Measurements from ENCODE around the gene HMCES. TPM values are rescaled to one million over a fixed set of nuclear protein-coding genes. Genes with fewer than 3 reads are reported as not detected.
"Not testable (repeated sequence)": the region's sequence is repeated elsewhere in the genome, so short reads cannot be mapped to it uniquely, and the experiment has no call there.

Gene HMCES
- total and polyA plus RNA-seq, 2 donors (not counting 1 experiment from before 2014, with no cell fraction given): 22.5 to 35.6 TPM

DNA sequence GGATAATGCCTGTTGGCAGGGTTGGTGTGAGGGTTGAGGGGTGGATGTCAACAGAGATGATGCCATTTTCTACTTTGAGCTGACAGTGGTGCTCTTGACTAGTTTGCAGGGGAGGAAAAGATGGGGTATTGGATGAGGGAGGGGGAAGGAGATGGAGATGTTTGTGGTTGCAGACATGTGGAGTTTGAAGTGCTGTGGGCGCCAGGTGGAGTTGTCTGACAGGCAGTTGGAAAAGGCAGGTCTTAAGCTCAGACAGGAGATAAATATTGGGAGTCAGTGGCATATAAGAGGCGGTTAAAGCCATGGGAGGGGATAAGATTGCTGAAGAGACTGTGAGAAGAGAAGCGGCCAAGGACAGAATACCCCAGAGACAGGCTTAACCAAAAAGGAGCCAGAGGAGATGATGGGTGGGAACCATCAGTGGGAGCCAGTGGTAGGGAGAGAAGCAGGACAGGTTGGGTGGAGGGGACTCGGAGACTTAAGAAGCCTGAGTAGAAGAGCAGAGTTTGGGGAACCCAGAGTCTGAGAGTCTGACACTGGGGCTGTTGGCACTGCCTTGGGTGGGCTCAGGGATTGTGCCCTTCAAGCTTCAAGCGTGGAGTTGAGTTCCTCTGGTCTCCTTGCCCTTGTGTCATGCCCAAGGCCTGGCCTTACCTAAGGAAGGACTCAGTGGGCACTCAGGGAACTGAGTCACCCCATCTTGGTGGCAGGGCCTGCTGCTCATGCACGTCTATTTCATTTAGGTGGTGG is 15.3 kb upstream of the HMCES start:
- CTCF ChIA-PET: interaction anchor here (1.0 kb wide), 1 partner anchor 18 kb away, joined by 6 read pairs; no protein-coding TSS in a partner anchor
- Mint-ChIP-seq H3K27me3 (no peaks in the 10 kb centered on the region), H3K4me1 (no peaks in the 10 kb centered on the region), H3K27ac (no peak overlapping the region), H3K9me3 (ENCODE audit: insufficient read depth) (no peaks in the 10 kb centered on the region), H3K4me3 (no peak overlapping the region)
- POLR2A ChIA-PET: no interaction called here
- peaks cover 33 to 85% of the 10 kb centered on the region in 2 experiments for H3K36me3 ChIP-seq (replicated peaks in 1 of 2; ENCODE audit: control extremely low read depth in 1 of 2, control insufficient read depth in 1 of 2, extremely low read depth in 1 of 2, insufficient read depth in 2 of 2, low read length in 1 of 2)
- no peak overlapping the region for H3K9ac ChIP-seq (ENCODE audit: low read length)
- 98% methylated on average over 6 of the region's 6 CpGs for WGBS (ENCODE audit: insufficient coverage)
- intact Hi-C loops (cut with micrococcal nuclease): no loop called here
- H3K9me3 ChIP-seq (ENCODE audit: control extremely low read depth in 1 of 3, control insufficient read depth in 2 of 3, insufficient read depth in 1 of 3, low read length in 2 of 3): no peaks in the 10 kb centered on the region
- no peak overlapping the region for H3K4me3 ChIP-seq (ENCODE audit: control extremely low read depth in 1 of 5, extremely low read depth in 1 of 5, insufficient read depth in 1 of 5, low read depth in 2 of 5, low read length in 4 of 5)
- no peak overlapping the region for H3K4me2 ChIP-seq (replicated peaks; ENCODE audit: low read depth, low read length, poor library complexity, severe bottlenecking)
- DNase-seq: no peak
- no peak for ATAC-seq (ENCODE audit: low read depth)
- H4K20me1 ChIP-seq (ENCODE audit: control insufficient read depth, insufficient read depth, low read length, poor library complexity, severe bottlenecking): peaks cover 18% of the 10 kb centered on the region
- H3K4me1 ChIP-seq (ENCODE audit: control insufficient read depth in 2 of 2, insufficient read depth in 2 of 2, low read length in 2 of 2): no peaks in the 10 kb centered on the region
- no peak overlapping the region for H2AFZ ChIP-seq (ENCODE audit: insufficient read depth, low read depth, low read length, poor library complexity, severe bottlenecking)
- H3K27ac ChIP-seq (ENCODE audit: low read length in 2 of 2): no peak overlapping the region
- TF ChIP-seq CTCF (IDR thresholded peaks at IDR 0.05) (no peak), EZH2 (IDR thresholded peaks at IDR 0.05; ENCODE audit: borderline replicate concordance, insufficient read depth, low read depth, low read length, poor library complexity, severe bottlenecking) (no peak)
- no peaks in the 10 kb centered on the region for H3K27me3 ChIP-seq (replicated peaks in 1 of 4; ENCODE audit: control extremely low read depth in 1 of 4, control insufficient read depth in 3 of 4, insufficient read depth in 4 of 4, low read length in 3 of 4)
- H3K79me2 ChIP-seq (ENCODE audit: control insufficient read depth, insufficient read depth, low read length): no peaks in the 10 kb centered on the region

DNA sequence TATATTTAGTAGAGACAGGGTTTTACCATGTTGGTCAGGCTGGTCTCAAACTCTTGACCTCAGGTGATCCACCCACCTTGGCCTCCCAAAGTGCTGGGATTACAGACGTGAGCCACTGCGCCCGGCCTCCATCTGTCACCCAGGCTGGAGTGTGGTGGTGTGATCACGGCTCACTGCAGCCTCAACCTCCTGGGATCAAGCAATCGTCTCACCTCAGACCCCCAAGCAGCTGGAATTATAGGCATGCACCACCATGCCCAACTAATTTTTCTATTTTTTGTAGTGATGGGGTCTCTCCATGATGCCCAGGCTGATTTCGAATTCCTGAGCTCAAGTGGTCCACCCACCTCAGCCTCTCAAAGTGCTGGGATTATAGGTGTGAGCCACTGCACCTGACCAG is 13.7 kb upstream of the HMCES start:
- H3K79me2 ChIP-seq (ENCODE audit: control insufficient read depth, insufficient read depth, low read length); POLR2A ChIA-PET: not testable (repeated sequence)
- CTCF ChIA-PET: interaction anchor here (1.3 kb wide), 1 partner anchor 295 kb away, joined by 3 read pairs; no protein-coding TSS in a partner anchor

More for the DNA sequence above, 13.7 kb upstream of the HMCES start:
- H3K4me1 ChIP-seq (ENCODE audit: control insufficient read depth in 2 of 2, insufficient read depth in 2 of 2, low read length in 2 of 2); H3K9ac ChIP-seq (ENCODE audit: low read length); H3K27ac Mint-ChIP-seq; H3K4me3 ChIP-seq (ENCODE audit: control extremely low read depth in 1 of 5, extremely low read depth in 1 of 5, insufficient read depth in 1 of 5, low read depth in 2 of 5, low read length in 4 of 5); H3K9me3 ChIP-seq (ENCODE audit: control extremely low read depth in 1 of 3, control insufficient read depth in 2 of 3, insufficient read depth in 1 of 3, low read length in 2 of 3); H3K4me2 ChIP-seq (replicated peaks; ENCODE audit: low read depth, low read length, poor library complexity, severe bottlenecking); H3K9me3 Mint-ChIP-seq (ENCODE audit: insufficient read depth); H3K27me3 Mint-ChIP-seq; H3K4me1 Mint-ChIP-seq; H2AFZ ChIP-seq (ENCODE audit: insufficient read depth, low read depth, low read length, poor library complexity, severe bottlenecking); intact Hi-C loops (cut with micrococcal nuclease); ATAC-seq (ENCODE audit: low read depth); H3K27ac ChIP-seq (ENCODE audit: low read length in 2 of 2); H3K27me3 ChIP-seq (replicated peaks in 1 of 4; ENCODE audit: control extremely low read depth in 1 of 4, control insufficient read depth in 3 of 4, insufficient read depth in 4 of 4, low read length in 3 of 4); DNase-seq; H3K4me3 Mint-ChIP-seq: not testable (repeated sequence)
- peaks cover 43 to 92% of the 10 kb centered on the region in 2 experiments for H3K36me3 ChIP-seq (replicated peaks in 1 of 2; ENCODE audit: control extremely low read depth in 1 of 2, control insufficient read depth in 1 of 2, extremely low read depth in 1 of 2, insufficient read depth in 2 of 2, low read length in 1 of 2)
- H4K20me1 ChIP-seq (ENCODE audit: control insufficient read depth, insufficient read depth, low read length, poor library complexity, severe bottlenecking): peaks cover 25% of the 10 kb centered on the region
- WGBS (ENCODE audit: insufficient coverage): no CpG with 5 or more reads among the region's 6 CpGs

Data from B cell (primary cell).